Caco-2 (cell line): ENCODE data around the gene RAB3GAP2. TPM values are rescaled to one million over a fixed set of nuclear protein-coding genes. Genes with fewer than 3 reads are reported as not detected.

Experiments
- BruUV-seq: library from RNA; stranded (reverse); fragments of 400-500 nt; replicated peaks from 2 replicates; lab custom pipeline; 2021; lab: Mats Ljungman, UMichigan
- CTCF ChIA-PET: fragments of 300-600 bp; sonication (Branson Sonifier 250); formaldehyde crosslinking; loops from one replicate; lab custom pipeline; 2022; ENCODE audit warnings: antibody characterized with exemption; lab: Charles Lee
- POLR2A ChIA-PET: fragments of 300-600 bp; sonication (Branson Sonifier 250); formaldehyde crosslinking; loops from one replicate; lab custom pipeline; 2022; ENCODE audit warnings: antibody characterized with exemption; lab: Charles Lee
- DNase-seq, 2 experiments: peaks; one replicate each; pipeline versions ENCODE4 v3.0.0 to v3.0.0-alpha.2; 2020 to 2022
- H3K27me3 ChIP-seq: replicated peaks from 2 replicates; pipeline ENCODE4 v1.6.0; 2011; ENCODE audit warnings: low read length; ENCODE audit not compliant: control insufficient read depth, insufficient read depth
- H3K36me3 ChIP-seq: 2 replicates; pipeline ENCODE4 v1.5.1; 2011; ENCODE audit warnings: low read length; ENCODE audit not compliant: control insufficient read depth, insufficient read depth
- H3K4me1 ChIP-seq: fragments of 250-450 bp; sonication (Bioruptor Pico); 2 replicates; pipeline ENCODE4 v1.5.1; 2020; ENCODE audit warnings: mild to moderate bottlenecking
- H3K4me3 ChIP-seq: 2 replicates; pipeline ENCODE4 v1.5.1; 2011; ENCODE audit warnings: low read depth, mild to moderate bottlenecking, control low read depth, low read length
- H3K9me3 ChIP-seq: fragments of 250-450 bp; sonication (Bioruptor Pico); 2 replicates; pipeline ENCODE4 v1.5.1; 2020; ENCODE audit warnings: mild to moderate bottlenecking, moderate library complexity
- H3K27ac Mint-ChIP-seq: one replicate; pipeline ENCODE4 v1.8.0; 2022; ENCODE audit warnings: mixed read lengths; ENCODE audit not compliant: unreplicated experiment
- H3K27me3 Mint-ChIP-seq: one replicate; pipeline ENCODE4 v1.8.0; 2022; ENCODE audit warnings: mixed read lengths; ENCODE audit not compliant: insufficient read depth, unreplicated experiment
- H3K36me3 Mint-ChIP-seq: one replicate; pipeline ENCODE4 v1.8.0; 2022; ENCODE audit warnings: mild to moderate bottlenecking, mixed read lengths; ENCODE audit not compliant: insufficient read depth, unreplicated experiment
- H3K4me1 Mint-ChIP-seq: one replicate; pipeline ENCODE4 v1.8.0; 2022; ENCODE audit warnings: low read depth, mixed read lengths; ENCODE audit not compliant: unreplicated experiment
- H3K4me3 Mint-ChIP-seq: one replicate; pipeline ENCODE4 v1.8.0; 2022; ENCODE audit warnings: mild to moderate bottlenecking, moderate library complexity, mixed read lengths; ENCODE audit not compliant: unreplicated experiment
- H3K9me3 Mint-ChIP-seq: one replicate; pipeline ENCODE4 v1.8.0; 2022; ENCODE audit warnings: mixed read lengths; ENCODE audit not compliant: unreplicated experiment
- CTCF ChIP-seq, 2 experiments: fragments of 200-600 bp in 1 of 2; IDR thresholded peaks; 1 replicate in 1 of 2; 2 replicates in 1 of 2; pipeline versions ENCODE4 v1.5.1 to v1.8.0; 2011 to 2022; ENCODE audit warnings: antibody characterized with exemption in 1 of 2, control low read depth in 1 of 2, inconsistent platforms in 1 of 2, low read depth in 1 of 2, low read length in 1 of 2, mild to moderate bottlenecking in 1 of 2, moderate library complexity in 1 of 2; ENCODE audit not compliant: insufficient read depth in 1 of 2, severe bottlenecking in 1 of 2, unreplicated experiment in 1 of 2
- intact Hi-C: fragments of 100-400 bp; cut with micrococcal nuclease; formaldehyde crosslinking; loops from one replicate; pipeline ENCODE4 v1.10.0; 2022; ENCODE audit not compliant: unreplicated experiment
- total RNA-seq: library from RNA; stranded (reverse); gene quantifications from 2 replicates; pipeline ENCODE4 v1.2.3, GENCODE V29; 2022

RAB3GAP2 gene
- total RNA-seq, 1 experiment from 2014 or later, result 41.1 TPM

- Histone ChIP-seq H3K27me3 (no peaks in the 10 kb centered on the region), H3K9me3 (no peaks in the 10 kb centered on the region), H3K4me3 (no peak overlapping the region), H3K4me1 (no peaks in the 10 kb centered on the region), H3K36me3 (peaks cover 2% of the 10 kb centered on the region; the same call in 1 of the 2 replicates)
- Mint-ChIP-seq H3K36me3 (peaks cover 81% of the 10 kb centered on the region), H3K9me3 (no peaks in the 10 kb centered on the region), H3K27me3 (no peaks in the 10 kb centered on the region), H3K27ac (no peak overlapping the region), H3K4me1 (no peaks in the 10 kb centered on the region), H3K4me3 (no peak overlapping the region)
- TF ChIP-seq CTCF (IDR thresholded peaks at IDR 0.05; ENCODE audit: insufficient read depth in 1 of 2, low read depth in 1 of 2, low read length in 1 of 2, severe bottlenecking in 1 of 2, unreplicated experiment in 1 of 2), result no peak
- intact Hi-C loops, result no loop called here
- ChIA-PET POLR2A (no interaction called here), CTCF (no interaction called here)
- no TSS peak for BruUV-seq
- no peak for DNase-seq
These were observed 135.1 kb downstream of the RAB3GAP2 start for GRCh38 chr1:220137019-220137786.

- CTCF ChIA-PET, result no interaction called here
- POLR2A ChIA-PET, result no interaction called here
- BruUV-seq, result no TSS peak
- no peak overlapping the region for H3K4me3 Mint-ChIP-seq
- H3K9me3 ChIP-seq, result no peaks in the 10 kb centered on the region
- H3K27me3 ChIP-seq, result no peaks in the 10 kb centered on the region
- intact Hi-C loops, result no loop called here
- DNase-seq, result no peak
- no peaks in the 10 kb centered on the region for H3K27me3 Mint-ChIP-seq
- no peaks in the 10 kb centered on the region for H3K4me1 ChIP-seq
- H3K4me3 ChIP-seq, result no peak overlapping the region
- no peaks in the 10 kb centered on the region for H3K9me3 Mint-ChIP-seq
- no peak for TF ChIP-seq CTCF (IDR thresholded peaks at IDR 0.05; ENCODE audit: insufficient read depth in 1 of 2, low read depth in 1 of 2, low read length in 1 of 2, severe bottlenecking in 1 of 2, unreplicated experiment in 1 of 2)
- peaks cover 2% of the 10 kb centered on the region; the same call in 1 of the 2 replicates for H3K36me3 ChIP-seq
- H3K4me1 Mint-ChIP-seq, result no peaks in the 10 kb centered on the region
- peaks cover 77% of the 10 kb centered on the region for H3K36me3 Mint-ChIP-seq
- no peak overlapping the region for H3K27ac Mint-ChIP-seq
These were observed 136.5 kb downstream of the RAB3GAP2 start for GRCh38 chr1:220135755-220136154.

GRCh38 chr1:220129479-220130210 is 142.6 kb downstream of the RAB3GAP2 start:
- no peaks in the 10 kb centered on the region for H3K27me3 ChIP-seq
- peaks cover 7% of the 10 kb centered on the region for H3K4me1 ChIP-seq
- intact Hi-C loops, result no loop called here
- H3K9me3 Mint-ChIP-seq, result no peaks in the 10 kb centered on the region
- no peaks in the 10 kb centered on the region for H3K27me3 Mint-ChIP-seq
- no peaks in the 10 kb centered on the region for H3K9me3 ChIP-seq
- H3K36me3 Mint-ChIP-seq, result peaks cover 70% of the 10 kb centered on the region
- H3K4me1 Mint-ChIP-seq, result peaks cover 4% of the 10 kb centered on the region
- H3K36me3 ChIP-seq, result peaks cover 5% of the 10 kb centered on the region
- DNase-seq, result no peak
- ChIA-PET CTCF (interaction anchor here (0.7 kb wide), 1 partner anchor 17 kb away, joined by 3 read pairs; no protein-coding TSS in a partner anchor), POLR2A (no interaction called here)
- H3K4me3 ChIP-seq, result no peak overlapping the region
- no peak overlapping the region for H3K27ac Mint-ChIP-seq
- no peak overlapping the region for H3K4me3 Mint-ChIP-seq
- BruUV-seq, result no TSS peak
- TF ChIP-seq CTCF (IDR thresholded peaks at IDR 0.05; ENCODE audit: insufficient read depth in 1 of 2, low read depth in 1 of 2, low read length in 1 of 2, severe bottlenecking in 1 of 2, unreplicated experiment in 1 of 2), result no peak
